NCI-H1694 treated with DMSO at 0.1 percent for 48 hours (cell line): ENCODE data around the gene RNF220.

Experiments used
- DNase-seq: peaks from one replicate; lab custom pipeline; 2025; lab: John Stamatoyannopoulos, UW

The RNF220 gene

DNA sequence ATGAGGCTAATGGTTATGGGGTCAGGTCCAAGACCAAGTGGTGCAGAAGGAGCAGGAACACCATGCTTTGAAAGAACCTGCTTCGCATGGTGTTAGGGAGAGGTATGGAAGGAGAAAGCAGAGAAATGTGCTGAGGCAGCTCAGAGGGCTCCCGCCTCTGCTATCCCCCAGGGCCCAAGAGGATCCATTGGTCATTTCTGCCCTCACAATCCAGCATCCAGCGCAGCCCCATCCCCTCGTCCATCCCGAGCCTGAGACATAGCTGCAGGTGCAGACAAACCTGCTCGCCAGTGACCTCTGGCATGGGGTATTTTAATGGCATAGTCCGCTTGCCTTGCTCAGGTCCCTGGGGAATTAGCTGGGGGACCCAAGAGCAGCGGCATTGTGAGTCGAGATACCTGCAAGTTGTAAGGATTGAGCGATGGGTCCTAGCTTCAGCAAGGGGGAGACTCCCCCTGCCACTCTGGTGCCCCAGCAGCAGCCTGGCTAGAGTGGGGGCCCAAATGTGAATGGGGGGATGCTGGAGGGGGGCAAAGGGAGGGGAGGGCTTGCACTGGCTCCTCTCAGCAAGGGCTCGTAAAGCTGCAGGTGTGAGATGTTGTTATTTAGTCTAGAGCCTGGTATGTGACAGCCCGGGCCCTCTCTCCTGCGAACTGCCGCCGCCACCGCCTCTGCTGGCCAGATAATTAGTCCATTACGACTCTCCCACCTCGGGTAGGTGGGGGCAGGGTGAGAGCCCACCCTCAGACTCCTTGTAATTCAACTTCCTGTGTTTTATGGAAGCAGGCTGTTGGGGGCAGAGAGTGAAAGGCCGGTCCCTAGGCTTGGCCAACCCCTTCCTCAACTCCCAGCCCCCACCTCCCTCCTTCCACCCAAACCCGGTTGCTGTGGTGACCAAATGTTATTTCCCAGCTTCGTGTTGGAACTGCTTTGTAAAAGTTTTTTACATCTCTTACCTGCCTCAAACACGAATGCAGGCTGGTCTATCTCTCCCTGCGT is 118.8 kb downstream of the RNF220 start:
- DNase-seq = no peak

- no peak for DNase-seq
These were observed 119.8 kb downstream of the RNF220 start for GRCh38 chr1:44524655-44525500.

- DNase-seq = no peak
These were observed 121.4 kb downstream of the RNF220 start for GRCh38 chr1:44526295-44527073.

GRCh38 chr1:44531785-44532566 is 126.9 kb downstream of the RNF220 start:
- DNase-seq = no peak

DNA sequence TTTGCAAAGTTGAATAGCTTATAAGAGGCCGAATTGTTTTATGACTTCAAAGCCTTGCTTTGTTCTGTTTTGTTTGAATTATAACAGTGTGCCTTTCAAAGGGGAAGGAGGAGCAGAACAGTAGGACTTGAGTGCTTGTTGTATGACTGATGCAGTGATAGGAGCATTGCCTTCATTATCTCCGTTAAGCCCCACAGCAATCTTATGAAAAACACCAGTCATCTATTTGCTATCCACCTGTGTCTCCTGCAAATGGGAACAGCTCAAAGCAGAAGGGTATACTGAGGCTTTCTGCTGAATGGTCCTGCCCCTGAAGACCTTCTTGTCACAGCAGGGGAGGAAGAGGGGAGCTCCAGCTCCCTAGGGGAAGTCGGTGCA is 127.5 kb downstream of the RNF220 start:
- no peak for DNase-seq

DNA sequence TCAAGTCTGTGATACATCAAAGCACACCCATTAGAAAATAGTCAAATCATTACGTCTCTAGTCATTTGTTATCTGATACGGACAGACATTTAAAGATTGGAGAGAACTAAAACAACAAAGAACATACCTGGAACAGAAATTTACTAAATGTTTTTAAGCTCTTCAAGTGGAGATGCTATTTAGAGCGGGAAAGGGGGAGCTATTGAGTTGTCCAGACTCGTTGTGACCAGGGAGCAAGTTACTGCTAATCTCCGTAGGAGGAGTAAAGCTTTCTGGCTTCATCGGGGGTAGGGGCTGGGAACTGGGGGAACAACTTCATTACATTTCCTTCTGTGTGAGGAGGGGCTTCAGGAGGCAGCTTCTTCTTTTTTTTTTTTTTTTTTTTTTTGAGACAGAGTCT is 129.7 kb downstream of the RNF220 start:
- DNase-seq = no peak

- no peak for DNase-seq
These were observed 131.5 kb downstream of the RNF220 start for GRCh38 chr1:44536357-44537209.

DNA sequence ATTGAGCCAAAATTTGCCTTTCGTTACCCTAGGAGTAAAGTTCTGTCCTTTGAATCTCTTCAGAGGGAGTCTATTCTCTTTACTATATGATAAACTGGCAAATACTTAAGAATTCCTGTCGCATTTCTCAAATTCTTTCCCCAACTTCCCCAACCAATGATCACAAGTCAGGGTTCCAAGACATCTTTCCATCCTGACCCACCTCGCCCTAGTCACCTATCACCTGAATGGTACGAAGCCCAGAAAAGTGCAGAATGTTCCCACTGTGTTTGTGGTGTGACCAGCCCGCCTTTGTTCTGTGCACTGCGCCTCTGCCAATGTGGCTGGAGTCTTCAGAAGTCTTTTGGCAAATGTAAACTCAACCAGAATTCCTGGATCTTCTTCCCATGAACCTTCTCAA is 132.5 kb downstream of the RNF220 start:
- no peak for DNase-seq

DNA sequence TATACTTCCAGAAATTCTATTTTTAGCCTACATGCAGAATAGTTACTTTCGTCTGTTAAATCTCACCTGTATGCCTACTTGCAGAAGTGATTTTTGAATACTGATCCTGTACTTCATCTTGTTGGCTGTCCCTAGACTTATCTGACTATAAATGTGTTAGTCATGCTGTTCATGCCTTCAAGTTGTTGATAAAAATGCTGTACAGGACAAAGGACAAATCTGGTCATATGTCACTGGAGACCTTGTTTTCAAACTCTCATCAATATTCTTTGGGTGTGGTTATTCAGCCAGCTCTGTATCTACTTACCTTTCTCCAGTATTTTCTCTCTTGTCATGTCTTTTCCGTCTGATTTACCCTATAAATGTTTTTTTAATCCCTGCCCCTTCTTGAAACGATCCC is 132.9 kb downstream of the RNF220 start:
- DNase-seq = no peak

- DNase-seq = no peak
These were observed 135.1 kb downstream of the RNF220 start for GRCh38 chr1:44539991-44540730.

GRCh38 chr1:44542420-44543063 is 137.5 kb downstream of the RNF220 start:
- DNase-seq = no peak

- no peak for DNase-seq
These were observed 138.1 kb downstream of the RNF220 start for GRCh38 chr1:44543064-44543744.

DNA sequence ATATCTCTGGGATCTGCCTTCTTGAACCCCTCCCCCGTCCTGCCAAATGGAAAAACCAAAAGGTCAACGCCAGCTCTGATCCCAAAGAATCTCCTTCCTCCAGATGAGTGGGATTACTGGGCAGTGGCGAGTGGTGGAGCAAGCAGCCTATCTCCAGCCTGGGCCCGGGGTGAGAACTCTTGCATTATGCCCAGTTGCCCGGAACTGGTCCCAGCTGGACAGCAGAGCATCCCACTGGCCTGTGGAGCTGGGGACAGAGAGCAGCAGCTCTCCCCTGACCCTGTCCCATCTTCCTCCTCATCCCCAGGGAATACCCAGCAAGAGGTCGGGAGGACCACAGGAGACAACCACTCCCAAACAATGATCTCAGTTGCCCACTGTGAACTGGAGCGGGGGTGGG is 138.7 kb downstream of the RNF220 start:
- DNase-seq = no peak

DNA sequence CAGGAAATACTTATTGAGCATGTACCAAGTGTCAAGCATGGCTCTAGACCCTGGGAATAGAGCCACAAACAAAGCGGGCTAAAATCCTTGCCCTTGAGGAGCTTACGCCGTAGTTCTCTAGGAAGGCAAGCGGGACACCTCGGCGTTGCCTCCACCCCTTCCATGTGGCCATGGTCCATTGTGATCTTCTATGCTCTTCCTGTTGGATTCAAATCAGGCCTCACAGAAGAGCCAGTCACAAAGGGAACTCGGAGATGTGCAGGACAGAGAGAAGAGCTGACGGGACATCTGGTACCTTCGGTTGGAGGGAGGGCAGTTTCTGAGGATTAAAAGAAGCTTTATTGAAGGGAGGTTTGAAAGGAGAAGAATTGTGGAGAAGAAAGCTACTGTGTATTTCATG is 139.9 kb downstream of the RNF220 start:
- no peak for DNase-seq

DNA sequence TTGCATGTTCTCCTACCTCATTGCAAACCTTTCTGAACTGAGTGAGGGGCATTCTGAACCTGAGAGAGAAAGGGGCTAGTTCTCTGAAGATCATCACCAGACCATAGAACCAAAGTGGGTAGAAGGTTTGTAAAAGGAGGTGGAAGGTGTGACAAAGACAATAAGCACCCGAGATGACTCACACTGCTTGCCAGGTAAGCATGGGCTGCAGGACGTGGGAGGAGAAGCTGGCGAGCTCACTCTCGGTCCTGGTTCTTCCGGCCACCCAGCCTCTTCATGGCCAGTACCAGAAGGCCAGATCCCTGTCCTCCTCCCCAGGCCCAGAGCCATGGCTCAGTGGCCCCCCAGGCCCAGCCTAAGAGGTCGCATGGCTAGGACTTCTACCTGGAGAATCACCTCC is 140.9 kb downstream of the RNF220 start:
- no peak for DNase-seq

GRCh38 chr1:44546403-44547053 is 141.5 kb downstream of the RNF220 start:
- no peak for DNase-seq

DNA sequence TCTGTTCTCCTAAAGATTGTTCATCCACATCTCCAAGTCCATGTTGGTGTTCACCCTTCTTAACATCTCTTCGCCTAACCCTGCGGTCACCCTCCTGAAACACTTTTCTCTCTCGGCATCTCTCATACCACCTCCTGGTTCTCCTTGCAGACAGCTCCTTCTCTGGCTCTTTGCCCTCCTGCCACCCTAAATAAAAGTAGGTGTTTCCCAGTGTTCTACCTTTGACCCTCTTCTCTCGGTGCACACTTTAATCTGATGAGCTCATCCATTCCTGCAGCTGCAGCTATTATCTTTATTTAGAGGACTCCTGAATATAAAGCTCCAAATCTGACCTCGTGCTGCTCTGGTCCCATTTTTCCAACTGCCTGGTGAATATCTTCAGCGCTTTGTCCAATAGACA is 142.3 kb downstream of the RNF220 start:
- no peak for DNase-seq

- no peak for DNase-seq
These were observed 142.8 kb downstream of the RNF220 start for GRCh38 chr1:44547837-44548236.
